HEK293 (cell line): ENCODE results near the gene CNOT6L.

Source experiments
- GLI2 ChIP-seq: fragments of 450-650 bp; formaldehyde crosslinking; IDR thresholded peaks from 2 replicates; pipeline ENCODE4; 2017; ENCODE audit warnings: missing biosample characterization, missing genetic modification characterization, low read depth, borderline replicate concordance
- TCF7L2 ChIP-seq: IDR thresholded peaks from 2 replicates; pipeline ENCODE4 v1.6.1; 2011; ENCODE audit warnings: low read depth, mild to moderate bottlenecking, inconsistent platforms, low read length, moderate library complexity, borderline replicate concordance
- YY2 ChIP-seq: fragments of 450-650 bp; formaldehyde crosslinking; IDR thresholded peaks from 2 replicates; pipeline ENCODE4 v1.5.1; 2016; ENCODE audit warnings: missing biosample characterization, missing genetic modification characterization
- ZBTB20 ChIP-seq: fragments of 450-650 bp; formaldehyde crosslinking; IDR thresholded peaks from 2 replicates; pipeline ENCODE4 v1.5.1; 2016; ENCODE audit warnings: missing biosample characterization, missing genetic modification characterization
- ZFP3 ChIP-seq: fragments of 450-650 bp; formaldehyde crosslinking; IDR thresholded peaks from 2 replicates; pipeline ENCODE4 v1.5.1; 2016; ENCODE audit warnings: low read depth, missing biosample characterization, missing genetic modification characterization
- ZFP41 ChIP-seq: fragments of 450-650 bp; formaldehyde crosslinking; IDR thresholded peaks from 2 replicates; pipeline ENCODE4 v1.5.1; 2016; ENCODE audit warnings: missing biosample characterization, missing genetic modification characterization, borderline replicate concordance
- ZFP69B ChIP-seq: fragments of 450-650 bp; formaldehyde crosslinking; IDR thresholded peaks from 2 replicates; pipeline ENCODE4 v1.5.1; 2016; ENCODE audit warnings: missing biosample characterization, missing genetic modification characterization
- ZNF112 ChIP-seq: fragments of 450-650 bp; formaldehyde crosslinking; IDR thresholded peaks from 2 replicates; pipeline ENCODE4 v1.5.0; 2017; ENCODE audit warnings: missing biosample characterization, missing genetic modification characterization
- ZNF423 ChIP-seq: fragments of 450-650 bp; formaldehyde crosslinking; IDR thresholded peaks from 2 replicates; pipeline ENCODE4 v1.5.1; 2016; ENCODE audit warnings: missing biosample characterization, missing genetic modification characterization
- ZNF510 ChIP-seq: fragments of 450-650 bp; formaldehyde crosslinking; IDR thresholded peaks from 2 replicates; pipeline ENCODE4 v1.5.1; 2018; ENCODE audit warnings: mild to moderate bottlenecking, missing genetic modification characterization, missing biosample characterization; ENCODE audit not compliant: insufficient replicate concordance
- ZNF521 ChIP-seq: fragments of 450-650 bp; formaldehyde crosslinking; IDR thresholded peaks from 2 replicates; pipeline ENCODE4 v1.5.1; 2017; ENCODE audit warnings: missing biosample characterization, mild to moderate bottlenecking, missing genetic modification characterization
- ZNF549 ChIP-seq: fragments of 450-650 bp; IDR thresholded peaks from 2 replicates; pipeline ENCODE4 v1.5.1; 2018; ENCODE audit warnings: missing biosample characterization, missing genetic modification characterization, mild to moderate bottlenecking, inconsistent platforms, moderate library complexity
- ZNF558 ChIP-seq: fragments of 450-650 bp; formaldehyde crosslinking; IDR thresholded peaks from 2 replicates; pipeline ENCODE4 v1.5.1; 2016; ENCODE audit warnings: missing biosample characterization, missing genetic modification characterization
- ZNF585B ChIP-seq: fragments of 450-650 bp; formaldehyde crosslinking; IDR thresholded peaks from 2 replicates; pipeline ENCODE4 v1.5.1; 2016; ENCODE audit warnings: missing biosample characterization, missing genetic modification characterization
- ZNF677 ChIP-seq: fragments of 450-650 bp; IDR thresholded peaks from 2 replicates; pipeline ENCODE4 v1.5.0; 2018; ENCODE audit warnings: missing biosample characterization, mild to moderate bottlenecking, missing genetic modification characterization, moderate library complexity
- ZNF791 ChIP-seq: fragments of 450-650 bp; formaldehyde crosslinking; IDR thresholded peaks from 2 replicates; pipeline ENCODE4 v1.5.1; 2016; ENCODE audit warnings: missing biosample characterization, missing genetic modification characterization
- ZNF843 ChIP-seq: fragments of 450-650 bp; formaldehyde crosslinking; IDR thresholded peaks from 2 replicates; pipeline ENCODE4 v1.5.1; 2016; ENCODE audit warnings: missing biosample characterization, missing genetic modification characterization
- TF ChIP-seq, protein P1 (sequence below): fragments of 450-650 bp; formaldehyde crosslinking; IDR thresholded peaks from 2 replicates; pipeline ENCODE4 v1.5.0; 2017; ENCODE audit warnings: missing biosample characterization, missing genetic modification characterization, borderline replicate concordance
- TF ChIP-seq, protein P2 (sequence below): fragments of 450-650 bp; formaldehyde crosslinking; IDR thresholded peaks from 2 replicates; pipeline ENCODE4 v1.5.1; 2016; ENCODE audit warnings: missing biosample characterization, missing genetic modification characterization
- TF ChIP-seq, protein P3 (sequence below): fragments of 450-650 bp; formaldehyde crosslinking; IDR thresholded peaks from 2 replicates; pipeline ENCODE4 v1.5.1; 2016; ENCODE audit warnings: missing biosample characterization, missing genetic modification characterization
- TF ChIP-seq, protein P4 (sequence below): fragments of 450-650 bp; formaldehyde crosslinking; IDR thresholded peaks from 2 replicates; pipeline ENCODE4 v1.5.1; 2016; ENCODE audit warnings: missing biosample characterization, missing genetic modification characterization
- TF ChIP-seq, protein P5 (sequence below): fragments of 450-650 bp; formaldehyde crosslinking; IDR thresholded peaks from 2 replicates; pipeline ENCODE4 v1.5.1; 2016; ENCODE audit warnings: missing biosample characterization, missing genetic modification characterization
- TF ChIP-seq, protein P6 (sequence below): fragments of 450-650 bp; formaldehyde crosslinking; IDR thresholded peaks from 2 replicates; pipeline ENCODE4 v1.5.1; 2017; ENCODE audit warnings: missing biosample characterization, missing genetic modification characterization
- TF ChIP-seq, protein P7 (sequence below): fragments of 450-650 bp; formaldehyde crosslinking; IDR thresholded peaks from 2 replicates; pipeline ENCODE4 v1.5.1; 2017; ENCODE audit warnings: missing biosample characterization, mild to moderate bottlenecking, missing genetic modification characterization, moderate library complexity
- TF ChIP-seq, protein P8 (sequence below): fragments of 450-650 bp; formaldehyde crosslinking; IDR thresholded peaks from 2 replicates; pipeline ENCODE4 v1.5.1; 2016; ENCODE audit warnings: missing biosample characterization, missing genetic modification characterization

Gene CNOT6L

DNA sequence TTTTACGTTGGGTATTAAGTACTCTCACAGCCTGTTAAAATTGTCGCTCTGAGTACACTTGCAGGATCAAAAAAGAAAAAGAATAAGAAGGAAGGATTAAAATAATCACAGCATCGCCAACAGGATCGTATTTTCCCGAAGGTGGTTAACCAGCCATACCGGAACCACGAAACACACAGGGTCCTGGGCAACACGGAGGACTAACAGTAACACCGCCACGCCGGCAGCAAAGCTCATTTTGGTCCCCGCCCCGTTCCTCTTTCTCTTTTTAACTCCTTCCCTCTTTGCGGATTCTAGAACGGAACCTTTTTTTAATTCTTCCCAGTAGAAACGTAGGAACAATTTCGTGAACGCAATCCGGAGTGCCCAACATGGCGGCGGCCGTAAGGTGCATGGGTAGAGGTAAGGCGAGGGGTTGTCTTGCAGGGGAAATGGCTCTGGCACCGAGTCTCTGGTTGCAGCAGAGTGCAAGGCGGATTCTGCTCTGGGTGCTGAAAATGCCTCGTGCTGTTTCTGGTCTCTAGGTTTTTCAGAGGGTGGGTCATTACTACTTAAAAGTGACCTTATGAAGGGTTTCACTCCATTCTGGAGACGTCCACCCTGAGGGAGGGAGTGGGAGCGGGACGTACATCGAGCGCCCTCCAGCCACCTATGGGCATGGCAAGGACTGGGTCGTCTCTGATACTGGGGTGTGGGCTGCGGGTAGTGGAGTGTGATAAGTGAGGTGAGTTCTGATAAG, 43.5 kb upstream of the CNOT6L start, which contains the start of gene MRPL1 (continued):
- TF ChIP-seq, protein P1, sequence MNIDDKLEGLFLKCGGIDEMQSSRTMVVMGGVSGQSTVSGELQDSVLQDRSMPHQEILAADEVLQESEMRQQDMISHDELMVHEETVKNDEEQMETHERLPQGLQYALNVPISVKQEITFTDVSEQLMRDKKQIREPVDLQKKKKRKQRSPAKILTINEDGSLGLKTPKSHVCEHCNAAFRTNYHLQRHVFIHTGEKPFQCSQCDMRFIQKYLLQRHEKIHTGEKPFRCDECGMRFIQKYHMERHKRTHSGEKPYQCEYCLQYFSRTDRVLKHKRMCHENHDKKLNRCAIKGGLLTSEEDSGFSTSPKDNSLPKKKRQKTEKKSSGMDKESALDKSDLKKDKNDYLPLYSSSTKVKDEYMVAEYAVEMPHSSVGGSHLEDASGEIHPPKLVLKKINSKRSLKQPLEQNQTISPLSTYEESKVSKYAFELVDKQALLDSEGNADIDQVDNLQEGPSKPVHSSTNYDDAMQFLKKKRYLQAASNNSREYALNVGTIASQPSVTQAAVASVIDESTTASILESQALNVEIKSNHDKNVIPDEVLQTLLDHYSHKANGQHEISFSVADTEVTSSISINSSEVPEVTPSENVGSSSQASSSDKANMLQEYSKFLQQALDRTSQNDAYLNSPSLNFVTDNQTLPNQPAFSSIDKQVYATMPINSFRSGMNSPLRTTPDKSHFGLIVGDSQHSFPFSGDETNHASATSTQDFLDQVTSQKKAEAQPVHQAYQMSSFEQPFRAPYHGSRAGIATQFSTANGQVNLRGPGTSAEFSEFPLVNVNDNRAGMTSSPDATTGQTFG (tag by site-specific recombination), result peak; percentile 50; the same call in 1 of the 2 replicates
- TF ChIP-seq ZFP69B (tag by site-specific recombination) (peak; percentile 53; the same call in 1 of the 2 replicates), ZFP3 (no peak), ZNF510 (tag by site-specific recombination) (peak; percentile 29), ZNF677 (tag by site-specific recombination) (no peak), YY2 (tag by site-specific recombination) (peak; percentile 95), ZNF423 (no peak), ZNF585B (no peak), ZNF549 (no peak), ZNF843 (tag by site-specific recombination) (no peak; the same call in 1 of the 2 replicates), ZNF791 (tag by site-specific recombination) (no peak), GLI2 (no peak), ZNF558 (tag by site-specific recombination) (no peak; the same call in 1 of the 2 replicates), ZBTB20 (tag by site-specific recombination) (peak; percentile 88), ZNF112 (tag by site-specific recombination) (no peak), ZNF521 (tag by site-specific recombination) (no peak), TCF7L2 (no peak), ZFP41 (tag by site-specific recombination) (no peak)
- TF ChIP-seq, protein P2, sequence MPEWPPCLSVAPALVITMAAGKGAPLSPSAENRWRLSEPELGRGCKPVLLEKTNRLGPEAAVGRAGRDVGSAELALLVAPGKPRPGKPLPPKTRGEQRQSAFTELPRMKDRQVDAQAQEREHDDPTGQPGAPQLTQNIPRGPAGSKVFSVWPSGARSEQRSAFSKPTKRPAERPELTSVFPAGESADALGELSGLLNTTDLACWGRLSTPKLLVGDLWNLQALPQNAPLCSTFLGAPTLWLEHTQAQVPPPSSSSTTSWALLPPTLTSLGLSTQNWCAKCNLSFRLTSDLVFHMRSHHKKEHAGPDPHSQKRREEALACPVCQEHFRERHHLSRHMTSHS (tag by site-specific recombination), result no peak
- TF ChIP-seq, protein P3, sequence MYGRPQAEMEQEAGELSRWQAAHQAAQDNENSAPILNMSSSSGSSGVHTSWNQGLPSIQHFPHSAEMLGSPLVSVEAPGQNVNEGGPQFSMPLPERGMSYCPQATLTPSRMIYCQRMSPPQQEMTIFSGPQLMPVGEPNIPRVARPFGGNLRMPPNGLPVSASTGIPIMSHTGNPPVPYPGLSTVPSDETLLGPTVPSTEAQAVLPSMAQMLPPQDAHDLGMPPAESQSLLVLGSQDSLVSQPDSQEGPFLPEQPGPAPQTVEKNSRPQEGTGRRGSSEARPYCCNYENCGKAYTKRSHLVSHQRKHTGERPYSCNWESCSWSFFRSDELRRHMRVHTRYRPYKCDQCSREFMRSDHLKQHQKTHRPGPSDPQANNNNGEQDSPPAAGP (tag by site-specific recombination), result peak; percentile 63; the same call in 1 of the 2 replicates
- TF ChIP-seq, protein P4, sequence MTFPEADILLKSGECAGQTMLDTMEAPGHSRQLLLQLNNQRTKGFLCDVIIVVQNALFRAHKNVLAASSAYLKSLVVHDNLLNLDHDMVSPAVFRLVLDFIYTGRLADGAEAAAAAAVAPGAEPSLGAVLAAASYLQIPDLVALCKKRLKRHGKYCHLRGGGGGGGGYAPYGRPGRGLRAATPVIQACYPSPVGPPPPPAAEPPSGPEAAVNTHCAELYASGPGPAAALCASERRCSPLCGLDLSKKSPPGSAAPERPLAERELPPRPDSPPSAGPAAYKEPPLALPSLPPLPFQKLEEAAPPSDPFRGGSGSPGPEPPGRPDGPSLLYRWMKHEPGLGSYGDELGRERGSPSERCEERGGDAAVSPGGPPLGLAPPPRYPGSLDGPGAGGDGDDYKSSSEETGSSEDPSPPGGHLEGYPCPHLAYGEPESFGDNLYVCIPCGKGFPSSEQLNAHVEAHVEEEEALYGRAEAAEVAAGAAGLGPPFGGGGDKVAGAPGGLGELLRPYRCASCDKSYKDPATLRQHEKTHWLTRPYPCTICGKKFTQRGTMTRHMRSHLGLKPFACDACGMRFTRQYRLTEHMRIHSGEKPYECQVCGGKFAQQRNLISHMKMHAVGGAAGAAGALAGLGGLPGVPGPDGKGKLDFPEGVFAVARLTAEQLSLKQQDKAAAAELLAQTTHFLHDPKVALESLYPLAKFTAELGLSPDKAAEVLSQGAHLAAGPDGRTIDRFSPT (tag by site-specific recombination), result peak; percentile 8; the same call in 1 of the 2 replicates
- TF ChIP-seq, protein P5, sequence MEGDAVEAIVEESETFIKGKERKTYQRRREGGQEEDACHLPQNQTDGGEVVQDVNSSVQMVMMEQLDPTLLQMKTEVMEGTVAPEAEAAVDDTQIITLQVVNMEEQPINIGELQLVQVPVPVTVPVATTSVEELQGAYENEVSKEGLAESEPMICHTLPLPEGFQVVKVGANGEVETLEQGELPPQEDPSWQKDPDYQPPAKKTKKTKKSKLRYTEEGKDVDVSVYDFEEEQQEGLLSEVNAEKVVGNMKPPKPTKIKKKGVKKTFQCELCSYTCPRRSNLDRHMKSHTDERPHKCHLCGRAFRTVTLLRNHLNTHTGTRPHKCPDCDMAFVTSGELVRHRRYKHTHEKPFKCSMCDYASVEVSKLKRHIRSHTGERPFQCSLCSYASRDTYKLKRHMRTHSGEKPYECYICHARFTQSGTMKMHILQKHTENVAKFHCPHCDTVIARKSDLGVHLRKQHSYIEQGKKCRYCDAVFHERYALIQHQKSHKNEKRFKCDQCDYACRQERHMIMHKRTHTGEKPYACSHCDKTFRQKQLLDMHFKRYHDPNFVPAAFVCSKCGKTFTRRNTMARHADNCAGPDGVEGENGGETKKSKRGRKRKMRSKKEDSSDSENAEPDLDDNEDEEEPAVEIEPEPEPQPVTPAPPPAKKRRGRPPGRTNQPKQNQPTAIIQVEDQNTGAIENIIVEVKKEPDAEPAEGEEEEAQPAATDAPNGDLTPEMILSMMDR (tag by site-specific recombination), result no peak; the same call in 1 of the 2 replicates
- TF ChIP-seq, protein P6, sequence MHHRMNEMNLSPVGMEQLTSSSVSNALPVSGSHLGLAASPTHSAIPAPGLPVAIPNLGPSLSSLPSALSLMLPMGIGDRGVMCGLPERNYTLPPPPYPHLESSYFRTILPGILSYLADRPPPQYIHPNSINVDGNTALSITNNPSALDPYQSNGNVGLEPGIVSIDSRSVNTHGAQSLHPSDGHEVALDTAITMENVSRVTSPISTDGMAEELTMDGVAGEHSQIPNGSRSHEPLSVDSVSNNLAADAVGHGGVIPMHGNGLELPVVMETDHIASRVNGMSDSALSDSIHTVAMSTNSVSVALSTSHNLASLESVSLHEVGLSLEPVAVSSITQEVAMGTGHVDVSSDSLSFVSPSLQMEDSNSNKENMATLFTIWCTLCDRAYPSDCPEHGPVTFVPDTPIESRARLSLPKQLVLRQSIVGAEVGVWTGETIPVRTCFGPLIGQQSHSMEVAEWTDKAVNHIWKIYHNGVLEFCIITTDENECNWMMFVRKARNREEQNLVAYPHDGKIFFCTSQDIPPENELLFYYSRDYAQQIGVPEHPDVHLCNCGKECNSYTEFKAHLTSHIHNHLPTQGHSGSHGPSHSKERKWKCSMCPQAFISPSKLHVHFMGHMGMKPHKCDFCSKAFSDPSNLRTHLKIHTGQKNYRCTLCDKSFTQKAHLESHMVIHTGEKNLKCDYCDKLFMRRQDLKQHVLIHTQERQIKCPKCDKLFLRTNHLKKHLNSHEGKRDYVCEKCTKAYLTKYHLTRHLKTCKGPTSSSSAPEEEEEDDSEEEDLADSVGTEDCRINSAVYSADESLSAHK (tag by site-specific recombination), result peak; percentile 29; the same call in 1 of the 2 replicates
- TF ChIP-seq, protein P7, sequence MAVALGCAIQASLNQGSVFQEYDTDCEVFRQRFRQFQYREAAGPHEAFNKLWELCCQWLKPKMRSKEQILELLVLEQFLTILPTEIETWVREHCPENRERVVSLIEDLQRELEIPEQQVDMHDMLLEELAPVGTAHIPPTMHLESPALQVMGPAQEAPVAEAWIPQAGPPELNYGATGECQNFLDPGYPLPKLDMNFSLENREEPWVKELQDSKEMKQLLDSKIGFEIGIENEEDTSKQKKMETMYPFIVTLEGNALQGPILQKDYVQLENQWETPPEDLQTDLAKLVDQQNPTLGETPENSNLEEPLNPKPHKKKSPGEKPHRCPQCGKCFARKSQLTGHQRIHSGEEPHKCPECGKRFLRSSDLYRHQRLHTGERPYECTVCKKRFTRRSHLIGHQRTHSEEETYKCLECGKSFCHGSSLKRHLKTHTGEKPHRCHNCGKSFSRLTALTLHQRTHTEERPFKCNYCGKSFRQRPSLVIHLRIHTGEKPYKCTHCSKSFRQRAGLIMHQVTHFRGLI (tag by site-specific recombination), result no peak
- TF ChIP-seq, protein P8, sequence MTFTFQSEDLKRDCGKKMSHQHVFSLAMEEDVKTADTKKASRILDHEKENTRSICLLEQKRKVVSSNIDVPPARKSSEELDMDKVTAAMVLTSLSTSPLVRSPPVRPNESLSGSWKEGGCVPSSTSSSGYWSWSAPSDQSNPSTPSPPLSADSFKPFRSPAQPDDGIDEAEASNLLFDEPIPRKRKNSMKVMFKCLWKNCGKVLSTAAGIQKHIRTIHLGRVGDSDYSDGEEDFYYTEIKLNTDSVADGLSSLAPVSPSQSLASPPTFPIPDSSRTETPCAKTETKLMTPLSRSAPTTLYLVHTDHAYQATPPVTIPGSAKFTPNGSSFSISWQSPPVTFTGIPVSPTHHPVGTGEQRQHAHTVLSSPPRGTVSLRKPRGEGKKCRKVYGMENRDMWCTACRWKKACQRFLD (tag by site-specific recombination), result no peak
